ENCODE data around the gene IL26.

Gene IL26

GRCh38 chr12:68159681-68160304, 65.8 kb downstream of the IL26 start, which contains the start of gene IFNG:
TSS of gene IFNG (minus strand) at chr12:68159740. CDS start at chr12:68159615, 125 bp downstream.
- no peak for DNase-seq (ENCODE audit: low read depth)
- TF ChIP-seq CTCF (conservative IDR thresholded peaks at IDR 0.05; ENCODE audit: low read depth, low read length): no peak

GRCh38 chr12:68158432-68158831, 67.2 kb downstream of the IL26 start:
- peak; percentile 55 for TF ChIP-seq CTCF (conservative IDR thresholded peaks at IDR 0.05; ENCODE audit: low read depth, low read length)
- no peak overlapping the region for H3K4me3 ChIP-seq (ENCODE audit: low read length)
- DNase-seq (ENCODE audit: low read depth): no peak

More at GRCh38 chr12:68159681-68160304, 65.8 kb downstream of the IL26 start, which contains the start of gene IFNG:
- no peak within 1 kb of the TSS for H3K4me3 ChIP-seq (ENCODE audit: low read length)

GRCh38 chr12:68157380-68157779, 68.2 kb downstream of the IL26 start:
- H3K4me3 ChIP-seq (ENCODE audit: low read length): no peak overlapping the region
- no peak for DNase-seq (ENCODE audit: low read depth)
- TF ChIP-seq CTCF (conservative IDR thresholded peaks at IDR 0.05; ENCODE audit: low read depth, low read length): no peak

GRCh38 chr12:68156636-68157035, 69.0 kb downstream of the IL26 start:
- TF ChIP-seq CTCF (conservative IDR thresholded peaks at IDR 0.05; ENCODE audit: low read depth, low read length): no peak
- no peak overlapping the region for H3K4me3 ChIP-seq (ENCODE audit: low read length)
- DNase-seq (ENCODE audit: low read depth): no peak

- H3K4me3 ChIP-seq (ENCODE audit: low read length): no peak overlapping the region
- DNase-seq (ENCODE audit: low read depth): no peak
- TF ChIP-seq CTCF (conservative IDR thresholded peaks at IDR 0.05; ENCODE audit: low read depth, low read length): no peak
Observed at GRCh38 chr12:68154779-68155178, 70.8 kb downstream of the IL26 start.

Measured in retinal pigment epithelial cell (primary cell).